KMS-11 (cell line): ENCODE results near the gene GSK3B.

Experiments used
- H2AFZ ChIP-seq: fragments of 200-600 bp; sonication (generic); 2 replicates; pipeline ENCODE4 v1.6.1; 2016; ENCODE audit warnings: antibody characterized with exemption, mixed run types, low read depth
- H3K27ac ChIP-seq: fragments of 200-600 bp; sonication (generic); 2 replicates; pipeline ENCODE4 v1.6.1; 2016; ENCODE audit warnings: mild to moderate bottlenecking, mixed run types
- H3K27me3 ChIP-seq: fragments of 200-600 bp; sonication (generic); 2 replicates; pipeline ENCODE4 v1.6.1; 2017; ENCODE audit warnings: mild to moderate bottlenecking, low read depth, mixed run types, moderate library complexity; ENCODE audit not compliant: insufficient read depth
- H3K36me3 ChIP-seq: fragments of 200-600 bp; sonication (generic); 2 replicates; pipeline ENCODE4 v1.6.1; 2017; ENCODE audit warnings: mild to moderate bottlenecking, mixed run types; ENCODE audit not compliant: insufficient read depth
- H3K4me1 ChIP-seq: fragments of 200-600 bp; sonication (generic); 2 replicates; pipeline ENCODE4 v1.6.1; 2016; ENCODE audit warnings: mild to moderate bottlenecking, low read depth, mixed run types; ENCODE audit not compliant: poor library complexity, severe bottlenecking
- H3K4me2 ChIP-seq: fragments of 200-600 bp; sonication (generic); 2 replicates; pipeline ENCODE4 v1.7.0; 2016; ENCODE audit warnings: mild to moderate bottlenecking, mixed run types
- H3K4me3 ChIP-seq: fragments of 200-600 bp; sonication (generic); IDR thresholded peaks from 2 replicates; pipeline ENCODE4 v1.6.1; 2017; ENCODE audit warnings: low read depth, low read length, mixed read lengths; ENCODE audit not compliant: insufficient read depth
- H3K79me2 ChIP-seq: fragments of 200-600 bp; sonication (generic); 2 replicates; pipeline ENCODE4 v1.6.1; 2016; ENCODE audit warnings: low read depth, mixed run types; ENCODE audit not compliant: insufficient read depth
- H3K9ac ChIP-seq: fragments of 200-600 bp; sonication (generic); 2 replicates; pipeline ENCODE4 v1.6.1; 2016; ENCODE audit warnings: mild to moderate bottlenecking, mixed run types
- H4K20me1 ChIP-seq: fragments of 200-600 bp; sonication (generic); 2 replicates; pipeline ENCODE4 v1.6.1; 2016; ENCODE audit warnings: mild to moderate bottlenecking, mixed run types; ENCODE audit not compliant: insufficient read depth
- TF ChIP-seq, protein P1 (sequence below): fragments of 200-600 bp; sonication (generic); conservative IDR thresholded peaks from 2 replicates; pipeline ENCODE4 v1.6.1; 2017; ENCODE audit warnings: low read depth, mild to moderate bottlenecking, antibody characterized with exemption, low read length, moderate library complexity, mixed read lengths

Gene GSK3B

DNA sequence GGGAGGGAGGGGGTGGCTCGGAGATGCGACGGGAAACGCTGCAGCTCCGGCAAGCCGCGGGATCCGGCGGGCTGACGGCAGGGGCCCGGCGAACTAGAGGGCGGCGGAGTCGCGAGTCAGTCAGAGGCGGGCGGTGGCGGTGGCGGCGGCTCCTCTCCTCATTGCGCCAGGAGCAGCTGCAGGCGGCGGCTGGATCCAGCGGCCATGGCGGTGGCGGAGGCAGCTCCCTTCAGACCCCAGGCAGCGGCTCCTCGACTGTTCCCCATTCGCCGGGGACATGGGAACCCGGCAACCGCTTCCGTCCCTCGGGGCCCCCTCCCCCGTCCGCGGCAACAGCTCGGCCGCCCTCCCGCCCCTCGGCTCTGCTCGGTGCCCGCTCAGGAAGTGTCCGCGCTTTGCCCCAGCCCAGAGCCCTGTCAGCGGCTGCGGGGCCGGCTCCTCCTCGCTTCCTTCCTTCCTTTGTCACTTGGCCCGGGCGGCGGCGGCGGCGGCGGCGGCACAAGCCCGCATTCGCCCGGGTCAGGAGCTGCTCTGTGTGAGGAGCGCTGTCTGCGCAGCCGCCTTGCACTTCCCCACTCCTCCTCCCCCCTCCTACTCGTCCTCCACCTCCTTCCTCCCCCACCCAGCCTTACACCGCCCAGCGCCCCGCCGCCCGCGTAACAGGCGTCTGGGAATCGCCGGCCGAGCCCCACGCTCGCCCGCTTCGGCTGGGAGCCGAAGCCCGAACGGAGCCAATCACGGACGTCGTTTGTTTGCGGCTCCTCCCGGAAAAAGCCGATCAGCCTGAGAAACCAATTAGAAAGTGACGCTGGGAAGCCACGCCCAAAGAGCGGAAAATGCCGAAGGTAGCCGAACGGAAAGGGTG, at the start of gene GSK3B:
Gene GSK3B (minus strand): TSS at position 537 of the 865 bp plus-strand sequence. CDS start 1,013 bp downstream, outside the sequence.
- TF ChIP-seq, protein P1, sequence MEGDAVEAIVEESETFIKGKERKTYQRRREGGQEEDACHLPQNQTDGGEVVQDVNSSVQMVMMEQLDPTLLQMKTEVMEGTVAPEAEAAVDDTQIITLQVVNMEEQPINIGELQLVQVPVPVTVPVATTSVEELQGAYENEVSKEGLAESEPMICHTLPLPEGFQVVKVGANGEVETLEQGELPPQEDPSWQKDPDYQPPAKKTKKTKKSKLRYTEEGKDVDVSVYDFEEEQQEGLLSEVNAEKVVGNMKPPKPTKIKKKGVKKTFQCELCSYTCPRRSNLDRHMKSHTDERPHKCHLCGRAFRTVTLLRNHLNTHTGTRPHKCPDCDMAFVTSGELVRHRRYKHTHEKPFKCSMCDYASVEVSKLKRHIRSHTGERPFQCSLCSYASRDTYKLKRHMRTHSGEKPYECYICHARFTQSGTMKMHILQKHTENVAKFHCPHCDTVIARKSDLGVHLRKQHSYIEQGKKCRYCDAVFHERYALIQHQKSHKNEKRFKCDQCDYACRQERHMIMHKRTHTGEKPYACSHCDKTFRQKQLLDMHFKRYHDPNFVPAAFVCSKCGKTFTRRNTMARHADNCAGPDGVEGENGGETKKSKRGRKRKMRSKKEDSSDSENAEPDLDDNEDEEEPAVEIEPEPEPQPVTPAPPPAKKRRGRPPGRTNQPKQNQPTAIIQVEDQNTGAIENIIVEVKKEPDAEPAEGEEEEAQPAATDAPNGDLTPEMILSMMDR, result no peak
- Histone ChIP-seq H3K9ac (peak within 1 kb of the TSS; percentile 99), H3K4me1 (peaks cover 33% of the 10 kb centered on the region), H4K20me1 (0 out of 2 replicates have a peak, but pooled peaks cover 8% of the 10 kb centered on the region), H3K4me3 (peak within 1 kb of the TSS; percentile 88), H3K79me2 (peaks cover 57% of the 10 kb centered on the region), H3K36me3 (no peaks in the 10 kb centered on the region), H3K27ac (peak within 1 kb of the TSS; percentile 100), H2AFZ (peak within 1 kb of the TSS; percentile 58), H3K27me3 (no peaks in the 10 kb centered on the region), H3K4me2 (peak within 1 kb of the TSS; percentile 71)

DNA sequence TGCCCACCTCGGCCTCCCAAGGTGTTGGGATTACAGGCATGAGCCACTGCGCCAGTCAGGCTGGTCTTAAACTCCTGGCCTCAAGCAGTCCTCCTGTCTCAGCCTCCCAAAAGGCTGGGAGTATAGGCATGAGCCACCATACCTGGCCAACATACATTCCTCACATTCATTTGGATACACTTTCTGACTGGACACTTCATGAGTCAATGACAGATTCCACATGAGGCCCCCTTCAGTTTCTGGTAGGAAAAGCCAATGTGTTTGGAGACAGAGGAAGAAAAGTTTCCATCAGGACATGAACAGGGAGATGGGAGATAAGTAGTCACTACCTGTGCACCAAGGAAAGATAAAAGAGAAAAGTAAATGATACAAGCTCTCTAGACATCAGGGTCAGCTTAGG, 49.4 kb upstream of the GSK3B start:
- H3K4me1 ChIP-seq, result no peaks in the 10 kb centered on the region
- H3K4me3 ChIP-seq, result no peak overlapping the region
- no peaks in the 10 kb centered on the region for H3K36me3 ChIP-seq
- TF ChIP-seq, protein P1, result no peak
- H3K27ac ChIP-seq, result no peak overlapping the region
- H2AFZ ChIP-seq, result no peak overlapping the region
- H4K20me1 ChIP-seq, result no peaks in the 10 kb centered on the region
- no peak overlapping the region for H3K4me2 ChIP-seq
- no peaks in the 10 kb centered on the region for H3K79me2 ChIP-seq
- H3K9ac ChIP-seq, result no peak overlapping the region
- no peaks in the 10 kb centered on the region for H3K27me3 ChIP-seq

DNA sequence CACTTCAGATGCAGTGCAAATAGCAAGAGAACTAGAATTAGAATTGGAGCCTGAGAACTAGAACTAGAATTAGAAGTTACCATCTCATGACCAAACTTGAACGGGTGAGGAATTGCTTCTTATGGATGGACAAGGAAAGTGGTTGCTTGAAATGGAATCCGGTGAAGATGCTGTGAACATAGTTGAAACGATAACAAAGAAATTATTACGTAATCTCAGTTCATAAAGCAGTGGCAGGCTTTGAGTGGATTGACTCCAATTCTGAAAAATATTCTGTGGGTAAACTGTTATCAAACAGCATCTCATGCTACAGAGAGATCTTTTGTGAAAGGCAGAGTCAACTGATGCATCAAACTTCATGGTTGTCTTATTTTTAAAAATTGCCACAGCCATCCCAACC, 48.0 kb upstream of the GSK3B start:
- Histone ChIP-seq H3K9ac (no peak overlapping the region), H3K27ac (no peak overlapping the region), H3K4me1 (no peaks in the 10 kb centered on the region), H3K27me3 (no peaks in the 10 kb centered on the region), H3K4me2 (no peak overlapping the region), H3K79me2 (no peaks in the 10 kb centered on the region), H3K36me3 (no peaks in the 10 kb centered on the region), H4K20me1 (no peaks in the 10 kb centered on the region), H3K4me3 (no peak overlapping the region), H2AFZ (no peak overlapping the region)
- TF ChIP-seq, protein P1, result no peak

DNA sequence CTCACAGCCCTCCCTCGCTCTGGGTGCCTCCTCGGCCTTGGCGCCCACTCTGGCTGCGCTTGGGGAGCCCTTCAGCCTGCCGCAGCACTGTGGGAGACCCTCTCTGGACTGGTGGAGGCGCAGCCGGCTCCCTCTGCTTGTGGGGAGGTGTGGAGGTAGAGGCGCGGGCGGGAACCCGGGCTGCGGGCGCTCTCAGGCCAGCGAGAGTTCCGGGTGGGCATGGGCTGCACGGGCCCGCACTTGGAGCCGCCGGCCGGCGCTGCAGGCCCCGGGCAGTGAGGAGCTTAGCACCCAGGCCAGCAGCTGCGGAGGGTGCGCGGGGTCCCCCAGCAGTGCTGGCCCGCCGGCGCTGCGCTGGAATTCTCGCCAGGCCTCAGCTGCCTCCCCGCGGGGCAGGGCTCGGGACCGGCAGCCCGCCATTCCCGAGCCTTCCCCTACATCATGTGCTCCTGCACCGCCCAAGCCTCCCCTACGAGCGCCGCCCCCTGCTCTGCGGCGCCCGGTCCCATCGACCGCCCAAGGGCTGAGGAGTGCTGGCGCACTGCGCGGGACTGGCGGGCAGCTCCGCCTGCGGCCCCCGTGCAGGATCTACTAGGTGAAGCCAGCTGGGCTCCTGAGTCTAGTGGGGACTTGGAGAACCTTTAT, 46.0 kb upstream of the GSK3B start:
- Histone ChIP-seq H3K27me3 (no peaks in the 10 kb centered on the region), H3K4me2 (no peak overlapping the region), H3K4me1 (no peaks in the 10 kb centered on the region), H4K20me1 (no peaks in the 10 kb centered on the region), H3K79me2 (no peaks in the 10 kb centered on the region), H3K36me3 (no peaks in the 10 kb centered on the region), H3K4me3 (no peak overlapping the region), H3K9ac (no peak overlapping the region), H3K27ac (no peak overlapping the region), H2AFZ (no peak overlapping the region)
- TF ChIP-seq, protein P1, result no peak
